K562 (cell line): Measurements from ENCODE around the gene YPEL3. TPM values are rescaled to one million over a fixed set of nuclear protein-coding genes. Genes with fewer than 3 reads are reported as not detected.

ENCODE experiments used
- ATAC-seq: fragments of 200-7000 bp; cut with Tn5 transposase; 3 replicates; pipeline ENCODE4 v1.9.1; 2020; ENCODE audit warnings: moderate library complexity
- BruUV-seq: library from RNA; stranded (reverse); fragments of 400-500 nt; replicated peaks from 2 replicates; lab custom pipeline; 2021; lab: Mats Ljungman, UMichigan
- CTCF ChIA-PET: fragments of 300-600 bp; formaldehyde crosslinking; extraction: SDS; loops from one replicate; lab custom pipeline; 2021; ENCODE audit warnings: low intra/inter-chr PET ratio; lab: Yijun Ruan, JAX
- POLR2A ChIA-PET: fragments of 300-600, 350-650 bp; sonication (Branson Sonifier 250); formaldehyde crosslinking; extraction: SDS; loops from one replicate; lab custom pipeline; 2021; ENCODE audit warnings: antibody characterized with exemption, inconsistent platforms; lab: Yijun Ruan, JAX
- DNase-seq, 4 experiments: peaks; one replicate each; pipeline versions ENCODE4 v3.0.0 to v3.0.0-alpha.2; 2011 to 2018; ENCODE audit warnings: low spot score in 3 of 4, mixed read lengths in 3 of 4; ENCODE audit errors: extremely low read depth in 1 of 4
- FAIRE-seq: peaks from 2 replicates; lab custom pipeline; 2011; peaks lifted over from hg19 to GRCh38; lab: Jason Lieb, UNC
- H2AFZ ChIP-seq: 2 replicates; pipeline ENCODE4 v1.6.0; 2011; ENCODE audit warnings: low read depth, low read length, control low read depth, inconsistent platforms
- H3K27ac ChIP-seq: fragments of 200-600 bp; 3 replicates; pipeline ENCODE4 v1.8.0; 2011; ENCODE audit warnings: low read depth, mild to moderate bottlenecking, control low read depth, inconsistent platforms, low read length, moderate library complexity, mixed read lengths; ENCODE audit errors: extremely low read depth
- H3K27me3 ChIP-seq, 2 experiments: fragments of 300-600 bp in 1 of 2; 2 replicates in 1 of 2; 3 replicates in 1 of 2; pipeline versions ENCODE4 v1.6.0 to v1.8.0; 2011; ENCODE audit warnings: inconsistent platforms in 2 of 2, low read length in 2 of 2, mild to moderate bottlenecking in 1 of 2, mixed read lengths in 1 of 2, moderate library complexity in 1 of 2; ENCODE audit not compliant: control insufficient read depth in 2 of 2, insufficient read depth in 2 of 2
- H3K36me3 ChIP-seq: fragments of 300-600 bp; 3 replicates; pipeline ENCODE4 v1.8.0; 2011; ENCODE audit warnings: mild to moderate bottlenecking, low read length, inconsistent platforms; ENCODE audit not compliant: control insufficient read depth, insufficient read depth
- H3K4me1 ChIP-seq, 2 experiments: fragments of 200-600 bp in 1 of 2; replicated peaks in 1 of 2; 2 replicates in 1 of 2; 3 replicates in 1 of 2; pipeline versions ENCODE4 v1.5.1 to v1.8.0; 2011; ENCODE audit warnings: inconsistent platforms in 2 of 2, low read length in 2 of 2, mild to moderate bottlenecking in 1 of 2, mixed read lengths in 1 of 2, moderate library complexity in 1 of 2; ENCODE audit not compliant: control insufficient read depth in 2 of 2, insufficient read depth in 2 of 2
- H3K4me2 ChIP-seq: 2 replicates; pipeline ENCODE4 v1.6.1; 2011; ENCODE audit warnings: low read length, control low read depth, inconsistent platforms, mixed read lengths; ENCODE audit not compliant: insufficient read depth
- H3K4me3 ChIP-seq: fragments of 200-600 bp; sonication (generic), shearing (Covaris generic); 2 replicates; pipeline ENCODE4 v1.5.1; 2016; ENCODE audit warnings: control low read depth, inconsistent platforms
- H3K79me2 ChIP-seq: fragments of 200-600 bp; 3 replicates; pipeline ENCODE4 v1.8.0; 2011; ENCODE audit warnings: low read length, inconsistent platforms; ENCODE audit not compliant: control insufficient read depth, insufficient read depth
- H3K9ac ChIP-seq, 2 experiments: 2 replicates each; pipeline versions ENCODE4 v1.6.0 to v1.6.1; 2011; ENCODE audit warnings: low read depth in 2 of 2, low read length in 2 of 2, control low read depth in 1 of 2, inconsistent platforms in 1 of 2, mild to moderate bottlenecking in 1 of 2, mixed read lengths in 1 of 2; ENCODE audit not compliant: insufficient read depth in 1 of 2
- H3K9me1 ChIP-seq: one replicate; pipeline ENCODE4 v1.6.0; 2011; ENCODE audit warnings: inconsistent platforms, mild to moderate bottlenecking, low read length, moderate library complexity; ENCODE audit not compliant: control insufficient read depth, insufficient read depth
- H3K9me3 ChIP-seq: replicated peaks from 2 replicates; pipeline ENCODE4 v1.5.1; 2011; ENCODE audit warnings: low read depth, low read length, inconsistent platforms; ENCODE audit not compliant: control insufficient read depth, insufficient read depth
- H4K20me1 ChIP-seq: replicated peaks from 2 replicates; pipeline ENCODE4 v1.6.1; 2011; ENCODE audit warnings: low read length, inconsistent platforms, mixed read lengths; ENCODE audit not compliant: control insufficient read depth, insufficient read depth
- CAMTA2 ChIP-seq: fragments of 250-450 bp; sonication (Bioruptor Pico); conservative IDR thresholded peaks from 2 replicates; pipeline ENCODE4 v1.5.1; 2022
- CREB1 ChIP-seq, 2 experiments: sonication (generic) in 1 of 2; formaldehyde crosslinking in 1 of 2; IDR thresholded peaks; 2 replicates each; pipeline versions ENCODE4 v1.6.1 to v1.8.0; 2012 to 2022; ENCODE audit warnings: inconsistent platforms in 1 of 2, mild to moderate bottlenecking in 1 of 2, missing genetic modification reagents in 1 of 2, moderate library complexity in 1 of 2
- EHMT2 ChIP-seq: fragments of 450-650 bp; IDR thresholded peaks from 2 replicates; pipeline ENCODE4 v1.6.1; 2018; ENCODE audit warnings: antibody characterized with exemption
- ETS2 ChIP-seq: IDR thresholded peaks from 2 replicates; pipeline ENCODE4 v1.6.1; 2016; ENCODE audit warnings: borderline replicate concordance, missing genetic modification characterization, mild to moderate bottlenecking, moderate library complexity, missing compliant biosample characterization; ENCODE audit not compliant: poor library complexity, severe bottlenecking
- GABPB1 ChIP-seq: sonication (generic); formaldehyde crosslinking; IDR thresholded peaks from 2 replicates; pipeline ENCODE4 v1.8.0; 2022; ENCODE audit warnings: mild to moderate bottlenecking, missing genetic modification reagents
- GATA2 ChIP-seq: sonication (generic); formaldehyde crosslinking; IDR thresholded peaks from 2 replicates; pipeline ENCODE4 v1.4.0; 2020; ENCODE audit warnings: mild to moderate bottlenecking, missing genetic modification reagents
- GATAD2A ChIP-seq: fragments of 450-650 bp; IDR thresholded peaks from 2 replicates; pipeline ENCODE4 v1.6.1; 2017
- HNRNPUL1 ChIP-seq: fragments of 200-400 bp; formaldehyde crosslinking; IDR thresholded peaks from 2 replicates; pipeline ENCODE4 v1.6.1; 2017; ENCODE audit warnings: low read length
- JUNB ChIP-seq: fragments of 450-650 bp; formaldehyde crosslinking; conservative IDR thresholded peaks from 2 replicates; pipeline ENCODE4 v1.4.0; 2020; ENCODE audit warnings: mild to moderate bottlenecking
- PCBP1 ChIP-seq: fragments of 200-400 bp; formaldehyde crosslinking; IDR thresholded peaks from 2 replicates; pipeline ENCODE4 v1.6.1; 2018; ENCODE audit warnings: mild to moderate bottlenecking, low read depth, low read length; ENCODE audit not compliant: poor library complexity, severe bottlenecking
- POLR2AphosphoS2 ChIP-seq: IDR thresholded peaks from 2 replicates; pipeline ENCODE4 v1.6.1; 2012; ENCODE audit warnings: low read length, improper control_type of control experiment
- SNIP1 ChIP-seq: fragments of 450-650 bp; IDR thresholded peaks from 2 replicates; pipeline ENCODE4 v1.7.1; 2017; ENCODE audit warnings: low read depth, mild to moderate bottlenecking
- SRSF3 ChIP-seq: fragments of 200-400 bp; formaldehyde crosslinking; IDR thresholded peaks from 2 replicates; pipeline ENCODE4 v1.6.1; 2016; ENCODE audit warnings: mild to moderate bottlenecking, low read length, moderate library complexity; ENCODE audit not compliant: insufficient read depth
- TGIF2 ChIP-seq: sonication (generic); formaldehyde crosslinking; IDR thresholded peaks from 2 replicates; pipeline ENCODE4 v1.8.1; 2022; ENCODE audit warnings: mild to moderate bottlenecking, missing genetic modification reagents, moderate library complexity
- WGBS: fragments of 100-300 bp; shearing (Covaris generic); methylation state at CpG from one replicate; pipeline ENCODE4 v1.1.6; 2016; ENCODE audit warnings: low coverage, mixed read lengths; ENCODE audit not compliant: insufficient coverage; ENCODE audit errors: missing lambda C conversion rate; 5-methylcytosine and 5-hydroxymethylcytosine counted together
- in situ Hi-C: fragments of 300-500 bp; cut with MboI; formaldehyde crosslinking; loops from 4 replicates; pipeline ENCODE4 v1.15.0; 2018; ENCODE audit warnings: inconsistent platforms, mixed read lengths
- intact Hi-C: fragments of 100-400 bp; cut with micrococcal nuclease; formaldehyde crosslinking; loops from 2 replicates; pipeline ENCODE4 v1.14.2; 2022
- polyA plus RNA-seq, 8 experiments: library from polyadenylated mRNA; depleted of rRNA in 4 of 8; stranded (reverse) in 5 of 8; unstranded in 3 of 8; fragments of >200 nt; fragmentation: Nextera tagmentation in 2 of 8; fragmentation: Illumina TruSeq in 1 of 8; extraction: Ambion mirVana in 2 of 8; extraction: Trizol in 1 of 8; gene quantifications; 2 replicates each; pipeline versions ENCODE4 v1.2.1 to v1.2.3, GENCODE V29; 2011 to 2014; ENCODE audit warnings: inconsistent platforms in 1 of 8, missing spikeins in 1 of 8
- total RNA-seq, 7 experiments: library from RNA; depleted of rRNA in 6 of 7; stranded (reverse); fragments of >200 nt in 6 of 7; fragmentation: Illumina TruSeq in 2 of 7; extraction: Trizol in 2 of 7; gene quantifications; 2 replicates each; pipeline versions ENCODE4 v1.2.1 to v1.2.3, GENCODE V29; 2011 to 2021; ENCODE audit warnings: low replicate concordance in 1 of 7
- TF ChIP-seq, protein P1 (sequence below): fragments of 450-650 bp; IDR thresholded peaks from 2 replicates; pipeline ENCODE4 v1.6.1; 2016; ENCODE audit warnings: antibody characterized with exemption
- TF ChIP-seq, protein P2 (sequence below): sonication (generic); formaldehyde crosslinking; IDR thresholded peaks from 2 replicates; pipeline ENCODE4 v1.8.0; 2022; ENCODE audit warnings: mild to moderate bottlenecking, missing genetic modification reagents
- TF ChIP-seq, protein P3 (sequence below): fragments of 200-800 bp; sonication (Bioruptor generic); IDR thresholded peaks from 2 replicates; pipeline ENCODE4 v1.6.1; 2017; ENCODE audit warnings: missing genetic modification characterization, missing compliant biosample characterization

The YPEL3 gene
- total and polyA plus RNA-seq, 9 of the 15 experiments (the other 6 are each of a cell fraction or from before 2014, with no cell fraction given) = 0.41 to 15.0 (median 2.9) TPM

DNA sequence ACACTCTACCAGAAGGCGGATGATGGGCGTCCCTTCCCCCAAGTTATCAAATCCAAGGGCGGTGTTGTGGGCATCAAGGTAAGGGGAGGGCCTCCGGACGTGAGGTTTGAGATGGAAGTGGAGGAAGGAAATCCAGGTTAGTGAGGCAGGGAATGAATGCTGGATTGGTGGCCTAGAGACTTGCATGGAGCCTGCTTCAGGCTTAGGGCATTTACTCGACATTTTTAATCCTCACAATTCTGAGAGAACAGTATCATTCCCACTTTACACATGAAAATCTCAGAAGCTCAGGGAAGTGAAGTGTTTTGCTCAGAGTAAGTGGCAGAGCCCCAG, 28.5 kb downstream of the YPEL3 start:
- Histone ChIP-seq H4K20me1 (peaks cover 51% of the 10 kb centered on the region), H3K9me1 (peaks cover 17% of the 10 kb centered on the region), H3K79me2 (peaks cover 77% of the 10 kb centered on the region), H3K4me1 (peaks cover 45 to 57% of the 10 kb centered on the region in 2 experiments), H3K4me2 (peak overlapping the region; percentile 99), H3K27ac (peak overlapping the region; percentile 99), H3K9me3 (no peaks in the 10 kb centered on the region), H3K4me3 (peak overlapping the region; percentile 88), H3K9ac (peak overlapping the region; percentile 93 to 98), H3K27me3 (no peaks in the 10 kb centered on the region), H3K36me3 (peaks cover 64% of the 10 kb centered on the region), H2AFZ (no peak overlapping the region)
- POLR2A ChIA-PET = interaction anchor here (0.6 to 1.2 kb wide), 4 partner anchors 9 to 1028 kb away, joined by 3 to 5 read pairs (median 4); no protein-coding TSS in a partner anchor
- CTCF ChIA-PET = no interaction called here
- intact Hi-C loops (loop anchor here (10.0 kb wide), 2 partner anchors 307 to 587 kb away; partner anchors contain the start of genes FBRS, MYL11, PRR14 and TBC1D10B), in situ Hi-C loops (no loop called here)
- 27% methylated on average over 6 of the region's 6 CpGs for WGBS
- no peak for ATAC-seq
- BruUV-seq = no TSS peak
- DNase-seq = peak in 1 of 4 experiments; percentile 27
- no peak for FAIRE-seq
- 0 out of 2 replicates have a peak, but pooled peaks have one; percentile 36 for TF ChIP-seq TGIF2 (CRISPR knock-in tag)
- no peak for TF ChIP-seq SRSF3
- no peak for TF ChIP-seq JUNB (CRISPR knock-in tag)
- TF ChIP-seq GATA2 (CRISPR knock-in tag) = no peak
- TF ChIP-seq, protein P1, sequence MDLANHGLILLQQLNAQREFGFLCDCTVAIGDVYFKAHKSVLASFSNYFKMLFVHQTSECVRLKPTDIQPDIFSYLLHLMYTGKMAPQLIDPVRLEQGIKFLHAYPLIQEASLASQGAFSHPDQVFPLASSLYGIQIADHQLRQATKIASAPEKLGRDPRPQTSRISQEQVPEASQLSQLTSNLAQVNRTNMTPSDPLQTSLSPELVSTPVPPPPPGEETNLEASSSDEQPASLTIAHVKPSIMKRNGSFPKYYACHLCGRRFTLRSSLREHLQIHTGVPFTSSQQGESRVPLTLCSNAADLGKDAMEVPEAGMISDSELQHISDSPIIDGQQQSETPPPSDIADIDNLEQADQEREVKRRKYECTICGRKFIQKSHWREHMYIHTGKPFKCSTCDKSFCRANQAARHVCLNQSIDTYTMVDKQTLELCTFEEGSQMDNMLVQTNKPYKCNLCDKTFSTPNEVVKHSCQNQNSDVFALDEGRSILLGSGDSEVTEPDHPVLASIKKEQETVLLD = no peak
- no peak for TF ChIP-seq ETS2 (tag)
- no peak for TF ChIP-seq SNIP1
- TF ChIP-seq, protein P2, sequence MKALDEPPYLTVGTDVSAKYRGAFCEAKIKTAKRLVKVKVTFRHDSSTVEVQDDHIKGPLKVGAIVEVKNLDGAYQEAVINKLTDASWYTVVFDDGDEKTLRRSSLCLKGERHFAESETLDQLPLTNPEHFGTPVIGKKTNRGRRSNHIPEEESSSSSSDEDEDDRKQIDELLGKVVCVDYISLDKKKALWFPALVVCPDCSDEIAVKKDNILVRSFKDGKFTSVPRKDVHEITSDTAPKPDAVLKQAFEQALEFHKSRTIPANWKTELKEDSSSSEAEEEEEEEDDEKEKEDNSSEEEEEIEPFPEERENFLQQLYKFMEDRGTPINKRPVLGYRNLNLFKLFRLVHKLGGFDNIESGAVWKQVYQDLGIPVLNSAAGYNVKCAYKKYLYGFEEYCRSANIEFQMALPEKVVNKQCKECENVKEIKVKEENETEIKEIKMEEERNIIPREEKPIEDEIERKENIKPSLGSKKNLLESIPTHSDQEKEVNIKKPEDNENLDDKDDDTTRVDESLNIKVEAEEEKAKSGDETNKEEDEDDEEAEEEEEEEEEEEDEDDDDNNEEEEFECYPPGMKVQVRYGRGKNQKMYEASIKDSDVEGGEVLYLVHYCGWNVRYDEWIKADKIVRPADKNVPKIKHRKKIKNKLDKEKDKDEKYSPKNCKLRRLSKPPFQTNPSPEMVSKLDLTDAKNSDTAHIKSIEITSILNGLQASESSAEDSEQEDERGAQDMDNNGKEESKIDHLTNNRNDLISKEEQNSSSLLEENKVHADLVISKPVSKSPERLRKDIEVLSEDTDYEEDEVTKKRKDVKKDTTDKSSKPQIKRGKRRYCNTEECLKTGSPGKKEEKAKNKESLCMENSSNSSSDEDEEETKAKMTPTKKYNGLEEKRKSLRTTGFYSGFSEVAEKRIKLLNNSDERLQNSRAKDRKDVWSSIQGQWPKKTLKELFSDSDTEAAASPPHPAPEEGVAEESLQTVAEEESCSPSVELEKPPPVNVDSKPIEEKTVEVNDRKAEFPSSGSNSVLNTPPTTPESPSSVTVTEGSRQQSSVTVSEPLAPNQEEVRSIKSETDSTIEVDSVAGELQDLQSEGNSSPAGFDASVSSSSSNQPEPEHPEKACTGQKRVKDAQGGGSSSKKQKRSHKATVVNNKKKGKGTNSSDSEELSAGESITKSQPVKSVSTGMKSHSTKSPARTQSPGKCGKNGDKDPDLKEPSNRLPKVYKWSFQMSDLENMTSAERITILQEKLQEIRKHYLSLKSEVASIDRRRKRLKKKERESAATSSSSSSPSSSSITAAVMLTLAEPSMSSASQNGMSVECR (CRISPR knock-in tag) = peak; percentile 33; the same call in 1 of the 2 replicates
- no peak for TF ChIP-seq HNRNPUL1
- no peak for TF ChIP-seq PCBP1
- TF ChIP-seq GABPB1 (CRISPR knock-in tag) = no peak
- TF ChIP-seq GATAD2A = no peak
- no peak for TF ChIP-seq CAMTA2 (CRISPR knock-in tag)
- no peak for TF ChIP-seq EHMT2
- no peak for TF ChIP-seq CREB1 (IDR thresholded peaks at IDR 0.05)
- TF ChIP-seq CREB1 (CRISPR knock-in tag; IDR thresholded peaks at IDR 0.05) = no peak
- TF ChIP-seq, protein P3, sequence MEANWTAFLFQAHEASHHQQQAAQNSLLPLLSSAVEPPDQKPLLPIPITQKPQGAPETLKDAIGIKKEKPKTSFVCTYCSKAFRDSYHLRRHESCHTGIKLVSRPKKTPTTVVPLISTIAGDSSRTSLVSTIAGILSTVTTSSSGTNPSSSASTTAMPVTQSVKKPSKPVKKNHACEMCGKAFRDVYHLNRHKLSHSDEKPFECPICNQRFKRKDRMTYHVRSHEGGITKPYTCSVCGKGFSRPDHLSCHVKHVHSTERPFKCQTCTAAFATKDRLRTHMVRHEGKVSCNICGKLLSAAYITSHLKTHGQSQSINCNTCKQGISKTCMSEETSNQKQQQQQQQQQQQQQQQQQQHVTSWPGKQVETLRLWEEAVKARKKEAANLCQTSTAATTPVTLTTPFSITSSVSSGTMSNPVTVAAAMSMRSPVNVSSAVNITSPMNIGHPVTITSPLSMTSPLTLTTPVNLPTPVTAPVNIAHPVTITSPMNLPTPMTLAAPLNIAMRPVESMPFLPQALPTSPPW (CRISPR knock-in tag) = no peak
- TF ChIP-seq POLR2AphosphoS2 = no peak
